Fibroblast of peridontal ligament (primary cell): ENCODE results near the gene ODAD4.
A peak's percentile ranks its signal among the peaks of the same experiment; 100 is the strongest.
"Not testable (repeated sequence)": the region's sequence is repeated elsewhere in the genome, so short reads cannot be mapped to it uniquely, and the experiment has no call there.

Experiments
- DNase-seq: peaks from one replicate; pipeline ENCODE4 v3.0.0-alpha.2; 2010; ENCODE audit errors: extremely low read depth

The ODAD4 gene

GRCh38 chr17:41913798-41914197 is 16.6 kb upstream of the ODAD4 start:
- no peak for DNase-seq

- DNase-seq, result peak; percentile 38
Measured at GRCh38 chr17:41914358-41914766, 16.1 kb upstream of the ODAD4 start.

DNA sequence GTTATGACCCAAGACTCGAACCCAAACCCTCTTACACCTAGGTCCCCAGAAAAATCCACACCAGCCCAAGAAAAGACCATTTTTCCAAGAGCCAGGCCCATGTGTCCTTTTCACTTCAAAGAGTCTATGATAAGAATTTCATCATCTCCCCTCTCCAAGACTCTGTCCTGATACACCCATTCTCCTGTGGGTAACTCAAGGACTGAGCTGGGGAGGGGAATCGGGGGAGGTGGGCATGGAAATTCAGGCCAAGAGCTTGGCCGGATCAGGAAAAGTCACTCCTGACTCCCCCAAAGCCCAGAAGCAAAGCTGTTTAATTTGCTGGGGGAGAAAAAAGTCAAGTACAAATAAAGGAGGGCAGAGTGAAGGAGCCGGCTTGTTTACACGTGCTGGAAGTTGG is 15.4 kb upstream of the ODAD4 start:
- DNase-seq, result no peak

DNA sequence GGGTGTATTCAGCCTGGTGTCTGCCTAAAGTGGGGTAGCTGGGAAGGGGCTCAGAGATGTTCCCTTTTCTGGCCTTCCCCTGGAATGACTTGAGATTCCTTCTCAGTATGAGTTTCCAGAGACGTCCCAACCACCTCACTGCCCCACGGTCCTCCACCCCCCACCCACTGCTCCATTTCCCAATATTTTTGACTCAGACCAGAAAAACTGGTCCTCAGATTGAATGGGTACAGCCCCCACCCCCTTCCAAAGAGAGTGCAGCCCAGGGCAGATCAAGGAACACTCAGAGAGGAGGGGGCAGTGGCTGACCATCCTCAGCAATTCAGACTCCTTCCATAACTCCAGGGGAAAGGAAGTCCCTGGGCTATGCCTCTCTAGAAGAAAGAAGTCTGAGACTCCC is 14.9 kb upstream of the ODAD4 start:
- DNase-seq, result no peak

DNA sequence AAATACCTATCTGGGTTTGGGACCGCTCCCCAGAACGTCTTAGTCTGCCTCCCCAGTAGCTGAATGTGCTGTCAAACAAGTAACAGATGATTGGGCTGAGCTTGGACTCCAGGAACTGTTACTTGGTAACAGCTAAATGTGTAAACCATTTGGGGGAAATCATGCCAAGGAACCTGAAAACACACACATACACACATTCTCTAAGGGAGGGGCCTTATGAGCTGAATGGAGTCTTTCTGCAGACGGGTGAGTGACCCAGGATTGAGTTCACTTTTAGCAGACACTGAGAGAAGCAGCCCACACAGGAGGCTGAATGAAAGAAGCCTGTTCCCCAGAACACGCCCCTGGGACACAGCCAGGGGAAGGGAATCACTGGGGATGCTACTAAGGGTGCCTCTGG is 13.2 kb upstream of the ODAD4 start:
- peak; percentile 82 for DNase-seq

DNA sequence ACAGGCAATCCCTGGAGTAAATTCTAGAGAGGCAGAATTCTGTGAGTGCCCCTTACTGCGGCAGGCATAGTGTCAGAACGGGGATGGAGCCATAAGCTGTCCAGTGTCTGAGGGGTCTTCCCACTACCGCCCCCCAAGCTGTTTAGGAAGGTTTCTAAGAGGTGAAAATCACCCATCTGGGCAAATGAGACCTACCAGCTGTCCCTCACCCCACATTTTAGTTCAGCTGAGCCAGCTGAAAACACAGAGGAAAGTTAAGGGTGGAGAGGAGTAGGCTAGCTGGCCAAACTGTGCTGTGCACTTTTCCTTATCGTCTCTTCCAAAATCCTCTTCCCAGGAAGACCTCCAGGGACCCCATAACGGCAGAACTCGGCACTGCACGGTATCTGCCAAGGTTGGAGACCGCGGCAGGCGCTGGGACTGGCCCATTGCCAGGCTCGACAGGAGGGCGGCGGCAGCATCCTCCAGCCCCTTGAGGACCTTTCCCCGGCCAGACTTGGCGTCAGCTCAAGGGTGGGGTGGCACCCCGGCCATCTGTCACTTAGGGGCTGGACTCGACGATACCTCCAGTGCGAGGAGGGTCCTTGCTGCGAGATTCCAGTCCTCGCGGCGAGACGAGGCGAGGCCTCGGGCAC is 12.6 kb upstream of the ODAD4 start:
- DNase-seq, result no peak

DNA sequence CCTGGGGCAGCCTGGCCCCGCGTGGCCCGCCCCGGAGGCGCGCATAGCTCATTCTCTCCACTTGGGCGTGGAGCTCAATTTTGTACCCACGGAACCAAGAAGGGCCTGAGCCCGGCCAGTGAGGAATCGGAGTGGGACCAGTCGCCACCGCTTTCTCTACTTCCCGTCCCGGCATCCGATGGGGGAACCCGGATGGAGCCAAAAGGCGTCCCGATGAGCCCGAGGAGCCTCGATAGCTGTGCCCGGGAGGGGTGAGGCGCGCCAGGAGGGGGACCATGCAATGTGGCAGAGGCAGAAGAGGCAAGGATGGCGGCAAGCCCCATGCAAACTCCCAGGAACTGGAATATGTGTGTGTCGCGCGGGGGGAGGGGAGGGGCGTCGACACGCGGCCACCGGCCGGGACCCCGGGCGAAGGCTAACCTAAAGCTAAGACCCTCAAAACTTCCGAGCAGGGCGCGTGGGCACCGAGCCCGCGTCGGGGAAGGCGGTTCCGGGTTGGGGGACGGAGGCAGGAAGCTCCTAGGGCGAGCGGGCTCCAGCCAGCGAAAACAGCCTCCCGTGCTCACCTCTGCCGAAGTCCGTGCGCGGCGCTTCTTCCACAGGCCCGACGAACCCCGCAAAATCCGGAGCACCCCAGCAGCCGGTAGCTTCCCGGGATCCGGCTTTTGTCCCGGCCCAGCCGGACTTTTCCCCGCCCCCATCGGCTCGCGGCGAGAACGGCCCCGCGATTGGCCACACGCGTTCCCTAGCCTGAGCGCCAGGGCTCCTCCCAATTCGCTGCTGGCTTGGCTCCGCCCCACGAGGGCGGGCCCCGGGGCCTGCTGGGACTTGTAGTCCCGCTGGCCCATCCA is 11.9 kb upstream of the ODAD4 start, which contains the start of gene ACLY:
ACLY (minus strand) TSS at position 638 of the 851 bp plus-strand sequence. CDS start 5,078 bp downstream, outside the sequence.
- DNase-seq, result peak; percentile 93

DNA sequence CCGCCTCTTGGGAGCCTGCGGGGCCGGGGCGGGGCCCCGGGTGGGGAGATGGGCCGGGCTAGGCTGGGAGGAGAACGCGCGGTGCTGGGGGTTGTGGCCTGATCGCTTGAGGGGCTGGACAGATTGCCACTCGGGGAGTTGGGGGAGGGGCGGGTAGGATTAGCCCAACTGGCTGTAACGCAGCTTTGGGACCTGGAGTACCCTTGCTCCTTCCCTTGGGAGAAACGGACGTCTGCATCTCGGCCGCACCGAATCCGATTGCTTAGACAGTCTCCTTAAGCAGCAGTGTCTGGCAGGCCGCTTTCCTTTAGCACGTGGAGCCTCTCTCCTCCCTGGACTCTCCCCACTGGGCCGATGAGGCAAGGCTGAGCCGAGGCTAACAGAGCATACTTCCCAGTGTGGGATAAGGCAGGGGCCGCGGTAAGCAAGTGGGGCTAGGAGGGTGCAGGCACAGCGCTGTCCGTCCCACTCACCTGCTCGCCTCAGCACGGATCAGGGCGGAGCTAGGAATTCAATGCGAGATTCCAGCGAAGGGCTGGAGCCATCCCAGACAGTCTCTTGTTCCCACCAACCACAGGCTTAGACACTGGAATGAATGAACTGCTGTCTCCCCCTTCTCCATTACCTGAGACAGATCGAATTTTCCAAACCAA is 11.1 kb upstream of the ODAD4 start:
- no peak for DNase-seq

DNA sequence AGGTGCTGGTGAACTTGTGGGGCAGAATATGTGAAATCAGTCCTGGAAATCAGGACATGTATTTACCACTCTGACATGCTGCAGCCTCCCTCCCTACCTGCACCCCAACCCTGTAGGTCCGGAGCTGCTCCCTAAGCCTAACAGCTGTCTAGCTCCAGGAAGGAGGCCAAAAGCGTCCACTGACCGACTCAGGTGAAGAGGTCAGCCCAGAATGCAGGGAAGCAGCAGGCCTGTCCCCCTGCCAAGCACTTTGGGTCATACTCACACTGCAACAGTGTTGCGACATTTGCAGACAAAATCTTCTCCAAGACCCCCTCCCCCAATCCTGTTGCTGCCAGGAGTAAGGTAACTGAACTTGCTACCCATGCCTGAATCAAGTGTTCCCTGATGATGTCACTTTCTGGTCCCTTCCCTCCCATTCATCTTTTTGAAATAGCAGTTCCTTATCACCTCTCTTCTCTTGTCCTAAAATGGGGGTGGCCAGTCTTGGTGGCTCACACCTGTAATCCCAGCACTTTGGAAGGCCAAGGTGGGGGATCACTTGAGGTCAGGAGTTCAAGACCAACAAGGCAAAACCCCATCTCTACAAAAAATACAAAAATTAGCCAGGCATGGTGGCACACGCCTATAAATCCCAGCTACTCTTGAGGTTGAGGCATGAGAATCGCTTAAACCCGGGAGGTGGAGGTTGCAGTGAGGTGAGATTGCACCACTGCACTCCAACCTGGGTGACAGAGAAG is 10.4 kb upstream of the ODAD4 start:
- DNase-seq, result no peak

DNA sequence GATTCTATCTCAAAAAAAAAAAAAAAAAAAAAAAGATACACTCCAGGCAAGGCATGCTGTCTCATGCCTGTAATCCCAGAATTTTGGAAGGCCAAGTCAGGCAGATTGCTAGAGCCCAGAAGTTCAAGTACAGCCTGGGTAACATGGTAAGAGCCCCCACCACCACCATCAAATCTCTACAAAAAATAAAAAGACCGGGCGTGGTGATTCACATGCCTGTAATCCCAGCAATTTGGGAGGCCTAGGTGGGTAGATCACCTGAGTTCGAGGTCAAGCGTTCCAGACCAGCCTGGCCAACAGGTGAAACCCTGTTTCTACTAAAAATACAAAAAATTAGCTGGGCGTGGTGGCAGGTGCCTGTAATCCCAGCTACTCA is 9.8 kb upstream of the ODAD4 start:
- no peak for DNase-seq

DNA sequence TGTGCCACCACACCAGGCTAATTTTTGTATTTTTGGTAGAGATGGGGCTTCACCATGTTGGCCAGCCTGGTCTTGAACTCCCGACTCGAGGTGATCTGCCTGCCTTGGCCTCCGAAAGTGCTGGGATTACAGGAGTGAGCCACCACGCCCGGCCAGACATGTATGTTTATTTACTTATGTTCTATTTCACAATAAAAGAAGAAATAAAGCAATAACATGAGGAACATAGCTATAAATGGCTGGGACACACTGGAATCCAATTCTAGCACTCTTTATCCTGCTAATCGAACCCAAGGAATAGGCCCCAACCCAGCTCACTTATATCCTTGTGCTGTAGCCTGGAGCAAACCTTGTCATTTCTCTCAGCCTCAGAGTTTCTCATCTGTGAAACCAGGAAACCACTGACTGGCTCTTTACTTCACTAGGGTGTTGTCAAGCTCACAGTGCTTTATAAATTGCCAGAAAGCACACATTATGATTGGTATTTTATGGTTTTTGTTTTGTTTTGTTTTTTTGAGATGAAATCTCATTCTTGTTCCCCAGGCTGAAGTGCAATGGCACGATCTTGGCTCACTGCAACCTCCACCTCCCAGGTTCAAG is 4.3 kb upstream of the ODAD4 start:
- DNase-seq, result no peak

GRCh38 chr17:41928693-41929251 is 1.6 kb upstream of the ODAD4 start:
- DNase-seq, result no peak

DNA sequence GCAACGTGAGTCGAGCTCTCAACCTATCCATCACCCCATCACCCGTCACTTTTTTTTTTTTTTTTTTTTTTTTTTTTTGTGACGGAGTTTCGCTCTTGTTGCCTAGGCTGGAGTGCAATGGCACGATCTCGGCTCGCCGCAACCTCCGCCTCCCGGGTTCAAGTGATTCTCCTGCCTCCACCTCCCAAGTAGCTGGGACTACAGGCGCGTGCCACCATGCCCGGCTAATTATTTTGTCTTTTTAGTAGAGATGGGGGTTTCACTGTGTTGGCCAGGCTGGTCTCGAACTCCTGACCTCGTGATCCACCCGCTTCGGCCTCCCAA is 378 bp downstream of the ODAD4 start:
- DNase-seq, result not testable (repeated sequence)

- DNase-seq, result not testable (repeated sequence)
Measured at GRCh38 chr17:41931715-41932114, 1.3 kb downstream of the ODAD4 start.

DNA sequence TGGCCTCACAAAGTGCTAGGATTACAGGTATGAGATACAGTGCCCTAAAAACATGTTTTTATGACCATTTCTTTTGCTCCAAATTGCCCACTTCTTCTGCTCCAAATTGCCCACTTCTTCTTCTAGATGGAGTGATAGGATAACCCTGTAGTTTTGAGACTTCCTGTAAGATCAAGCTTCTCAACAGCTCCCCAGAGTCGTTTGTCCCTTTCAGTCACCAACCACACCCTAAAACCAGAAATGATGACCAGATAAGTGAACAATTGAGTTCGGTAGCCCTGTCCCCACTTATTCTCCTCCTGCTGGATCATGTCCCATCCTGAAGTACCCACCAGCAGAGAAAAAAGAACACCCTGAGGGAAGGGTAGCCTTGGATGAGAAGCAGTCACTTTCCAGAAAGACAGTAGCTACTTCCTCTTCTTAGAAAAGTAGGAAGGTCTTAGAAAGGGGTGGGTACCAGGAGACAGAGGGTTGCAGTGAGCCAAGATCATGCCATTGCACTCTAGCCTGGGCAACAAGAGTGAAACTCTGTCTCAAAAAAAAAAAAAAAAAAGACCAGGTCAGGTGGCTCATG is 2.5 kb downstream of the ODAD4 start:
- DNase-seq, result no peak

DNA sequence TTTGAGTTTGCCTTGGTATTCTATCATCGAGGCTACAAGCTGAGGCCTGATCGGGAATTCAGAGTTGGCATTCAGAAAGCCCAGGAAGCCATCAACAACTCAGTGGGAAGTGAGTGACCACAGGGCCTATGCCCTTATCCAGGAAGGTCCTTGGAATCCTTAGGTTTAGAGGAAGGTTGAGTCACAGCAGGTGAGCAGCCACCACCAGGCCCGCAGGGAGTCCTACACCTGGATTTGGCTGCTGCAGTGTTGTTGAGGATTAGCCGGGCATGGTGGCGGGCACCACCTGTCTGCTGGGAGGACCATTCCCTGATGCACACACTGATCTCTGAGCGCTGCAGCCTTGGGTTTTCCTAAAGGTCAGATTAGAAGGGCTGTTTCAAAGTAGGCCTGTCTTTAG is 5.2 kb downstream of the ODAD4 start:
- no peak for DNase-seq

DNA sequence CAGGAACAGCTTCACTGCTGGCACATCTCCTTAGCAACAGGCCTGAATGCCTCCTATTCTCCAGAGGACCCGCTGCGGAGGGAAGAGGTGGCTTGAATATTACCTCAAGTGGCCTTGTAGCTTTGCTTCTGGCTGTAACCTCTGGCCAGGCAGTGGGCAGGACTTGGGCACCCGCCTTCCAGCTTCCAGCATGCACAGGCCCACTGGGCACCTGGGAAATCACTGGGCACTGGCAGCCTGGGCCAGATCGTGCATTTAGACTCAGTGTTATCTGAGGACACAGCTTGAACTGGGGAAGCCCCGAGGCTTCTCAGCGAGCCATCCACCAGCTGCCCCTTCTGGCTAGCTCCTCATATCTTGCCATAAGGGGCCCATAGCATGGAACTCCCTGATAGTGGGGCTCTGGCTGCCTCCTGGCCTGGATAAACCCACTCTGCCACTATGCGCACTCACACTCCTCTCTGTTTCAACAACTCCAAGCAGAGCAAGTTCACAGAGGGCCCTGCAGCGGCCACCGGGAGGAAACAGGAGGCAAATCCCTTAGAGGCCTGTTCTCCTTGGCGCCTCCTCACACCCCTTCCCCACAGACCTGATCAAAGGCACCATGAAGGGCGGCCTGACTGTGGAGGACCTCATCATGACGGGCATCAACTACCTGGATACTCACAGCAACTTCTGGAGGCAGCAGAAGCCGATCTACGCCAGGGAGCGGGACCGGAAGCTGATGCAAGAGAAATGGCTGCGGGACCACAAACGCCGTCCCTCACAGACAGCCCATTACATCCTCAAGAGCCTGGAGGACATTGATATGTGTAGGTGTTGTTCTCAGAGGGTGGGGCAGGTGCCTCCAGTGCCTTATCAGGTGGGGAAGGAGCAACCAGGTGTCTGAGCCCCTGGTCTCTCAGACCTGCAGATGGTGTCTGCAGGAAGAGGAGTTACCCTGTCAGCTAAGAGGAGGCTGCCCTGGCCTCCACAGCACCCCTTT is 7.8 kb downstream of the ODAD4 start:
- DNase-seq, result no peak

- DNase-seq, result no peak
Measured at GRCh38 chr17:41939044-41939692, 8.8 kb downstream of the ODAD4 start.

GRCh38 chr17:41939693-41940090 is 9.3 kb downstream of the ODAD4 start:
- DNase-seq, result no peak
